GM11168 (cell line): ENCODE results near the gene DMRTC1B.
"Not testable (repeated sequence)": the region's sequence is repeated elsewhere in the genome, so short reads cannot be mapped to it uniquely, and the experiment has no call there.

ENCODE experiments used
- in situ Hi-C: fragments of 300-500 bp; cut with MboI; formaldehyde crosslinking; loops from one replicate; pipeline ENCODE4 v1.12.0; 2022; ENCODE audit warnings: low sequenced_read_pairs; ENCODE audit not compliant: unreplicated experiment

DMRTC1B gene

GRCh38 chrX:72776653-72777466, at the start of gene DMRTC1B:
TSS of gene DMRTC1B (plus strand) at chrX:72776890. CDS start at chrX:72845136, 68,246 bp downstream.
- in situ Hi-C loops: not testable (repeated sequence)

DNA sequence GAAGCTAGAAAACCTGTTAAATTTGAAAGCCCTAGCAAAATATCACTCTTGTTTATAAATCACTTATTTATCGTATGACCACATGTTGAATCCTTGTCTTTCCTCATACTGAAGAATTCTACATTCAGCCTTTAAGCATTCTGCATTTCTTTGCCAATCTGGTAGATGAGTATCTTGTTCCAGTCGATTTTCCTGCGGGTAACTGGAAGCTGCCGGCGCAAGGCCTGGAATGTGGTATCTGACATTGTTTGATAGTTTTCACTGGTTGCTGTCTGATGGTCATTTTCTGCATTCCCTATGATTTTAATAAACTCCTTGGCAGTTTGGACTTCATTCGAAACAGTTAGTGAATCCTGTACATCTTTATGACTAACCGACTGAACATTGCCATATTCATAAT, 48.8 kb upstream of the DMRTC1B start:
- in situ Hi-C loops: no loop called here

DNA sequence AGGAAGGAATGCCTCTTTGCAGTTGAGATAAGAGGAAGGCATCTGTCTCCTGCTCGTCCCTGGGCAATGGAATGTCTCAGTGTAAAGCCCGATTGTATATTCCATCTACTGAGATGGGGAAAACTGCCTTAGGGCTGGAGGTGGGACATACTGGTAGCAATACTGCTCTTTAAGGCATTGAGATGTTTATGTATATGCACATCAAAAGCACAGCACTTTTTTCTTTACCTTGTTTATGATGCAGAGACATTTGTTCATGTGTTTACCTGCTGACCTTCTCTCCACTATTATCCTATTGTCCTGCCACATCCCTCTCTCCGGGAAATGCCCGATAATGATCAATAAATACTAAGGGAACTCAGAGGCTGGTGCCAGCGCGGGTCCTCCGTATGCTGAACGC, 43.1 kb upstream of the DMRTC1B start:
- in situ Hi-C loops: not testable (repeated sequence)

- in situ Hi-C loops: no loop called here
Observed at GRCh38 chrX:72735561-72735960, 41.1 kb upstream of the DMRTC1B start.

GRCh38 chrX:72745546-72745945, 31.1 kb upstream of the DMRTC1B start:
- in situ Hi-C loops: not testable (repeated sequence)

DNA sequence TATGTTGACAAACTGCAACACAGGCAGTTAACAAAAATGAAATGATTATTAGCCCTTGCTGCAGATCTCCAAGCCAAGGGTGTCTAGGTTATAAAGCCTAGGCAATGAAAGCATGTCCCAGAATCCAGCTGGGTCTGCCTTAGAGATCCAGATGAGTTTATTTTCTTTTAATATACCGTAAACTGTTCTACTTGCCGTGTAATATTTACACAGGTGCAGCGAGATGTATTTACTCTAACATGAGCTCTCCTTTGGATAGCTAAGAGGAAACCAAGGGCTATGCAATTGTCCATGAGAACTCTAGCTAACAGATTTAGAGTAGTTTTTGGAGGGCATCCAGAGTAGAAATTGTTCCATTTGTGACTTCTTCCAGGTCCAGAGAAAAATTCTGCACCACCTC, 28.1 kb upstream of the DMRTC1B start:
- in situ Hi-C loops: not testable (repeated sequence)

GRCh38 chrX:72760454-72760853, 16.2 kb upstream of the DMRTC1B start:
- in situ Hi-C loops: not testable (repeated sequence)

DNA sequence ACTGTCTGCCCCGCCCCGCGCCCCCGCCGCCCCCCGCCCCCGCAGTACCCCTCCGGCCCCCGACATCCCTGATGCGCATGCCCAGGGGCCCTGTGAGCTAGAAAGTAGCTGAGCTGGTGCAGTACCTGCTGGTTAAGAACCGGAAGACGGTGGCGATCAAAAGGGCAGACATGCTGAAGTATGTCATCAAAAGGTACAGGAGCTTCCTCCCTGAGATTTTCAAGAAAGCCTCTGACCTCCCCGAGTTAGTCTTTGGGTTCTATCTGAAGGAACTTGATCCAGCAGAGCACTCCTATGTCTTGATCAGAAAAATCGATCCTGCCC, 739 bp downstream of the DMRTC1B start:
- in situ Hi-C loops: not testable (repeated sequence)

DNA sequence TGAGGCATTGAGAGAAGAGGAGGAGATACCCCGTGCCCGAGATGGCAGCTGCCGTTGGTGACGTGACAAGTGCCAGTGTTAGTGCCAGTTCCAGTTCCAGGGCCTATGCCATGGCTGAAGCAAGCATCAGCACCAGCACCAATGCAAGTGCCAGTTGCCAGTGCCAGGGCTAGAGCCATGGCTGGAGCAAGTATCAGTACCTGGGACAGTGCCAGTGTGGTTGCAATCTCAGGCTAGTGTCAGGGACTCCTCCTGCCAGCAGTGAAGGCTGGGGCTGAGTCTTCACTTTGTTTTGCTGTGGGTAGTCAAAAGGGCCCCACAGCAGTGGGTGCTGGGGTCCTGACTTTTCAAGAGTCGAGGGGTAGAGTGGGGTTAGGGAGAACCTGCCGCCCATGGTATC, 1.5 kb downstream of the DMRTC1B start:
- in situ Hi-C loops: not testable (repeated sequence)

- in situ Hi-C loops: not testable (repeated sequence)
Observed at GRCh38 chrX:72782560-72782959, 5.9 kb downstream of the DMRTC1B start, which contains the start of gene FAM236B. TSS of gene FAM236B (minus strand) at chrX:72782660. CDS start at chrX:72782560, 100 bp downstream.

DNA sequence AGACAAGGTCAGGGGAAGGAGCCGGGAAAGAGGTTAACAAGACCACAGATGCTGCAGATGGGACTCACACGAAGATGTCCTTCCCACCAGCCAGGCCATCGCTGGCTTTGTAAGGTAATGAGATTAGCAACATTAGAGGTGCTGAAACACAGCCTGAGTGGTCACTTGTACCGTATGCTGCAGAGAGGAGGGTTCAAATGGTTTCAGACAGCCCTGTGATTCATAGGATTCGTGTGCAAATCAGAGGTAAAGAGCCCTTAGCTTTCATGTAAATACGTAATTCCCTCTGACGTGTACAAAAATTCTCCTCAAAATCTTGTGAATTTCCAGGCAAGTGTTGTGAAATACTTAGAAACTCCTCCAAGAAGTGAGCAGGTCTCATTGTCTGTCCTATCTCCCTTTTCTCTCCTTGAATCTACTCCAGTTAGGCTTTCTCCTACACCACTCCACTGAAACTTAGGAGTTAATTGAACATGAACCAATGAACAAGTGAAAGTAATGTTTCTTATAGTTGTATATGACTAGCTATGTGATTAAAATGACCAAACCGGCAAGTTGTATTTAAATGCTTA, 6.8 kb downstream of the DMRTC1B start:
- in situ Hi-C loops: not testable (repeated sequence)

GRCh38 chrX:72783964-72784363, 7.3 kb downstream of the DMRTC1B start:
- in situ Hi-C loops: not testable (repeated sequence)

DNA sequence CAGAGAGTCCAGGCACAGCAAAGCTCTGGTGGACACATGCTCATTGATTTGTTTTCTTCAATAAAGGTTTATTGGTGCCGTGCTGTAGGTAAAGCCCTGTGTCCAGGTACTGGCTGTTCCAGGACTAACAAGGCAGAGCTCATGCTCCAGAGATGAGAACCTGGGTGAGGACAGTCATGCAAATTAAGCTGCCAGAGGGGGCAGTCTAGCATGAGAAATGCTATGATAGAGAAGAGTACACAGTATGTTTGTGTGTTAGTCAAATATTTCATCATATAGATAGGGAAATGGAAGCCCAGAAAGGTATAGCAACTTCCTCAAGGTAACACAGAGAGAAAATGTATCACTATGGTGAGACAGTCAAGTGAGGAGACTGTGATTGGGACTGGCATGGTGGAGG, 11.5 kb downstream of the DMRTC1B start:
- in situ Hi-C loops: not testable (repeated sequence)

- in situ Hi-C loops: not testable (repeated sequence)
Observed at GRCh38 chrX:72790390-72790789, 13.7 kb downstream of the DMRTC1B start.

- in situ Hi-C loops: not testable (repeated sequence)
Observed at GRCh38 chrX:72808110-72808509, 31.4 kb downstream of the DMRTC1B start, which contains the start of gene FAM236D. TSS of gene FAM236D (minus strand) at chrX:72808210. CDS start at chrX:72808110, 100 bp downstream.

GRCh38 chrX:72830701-72831100, 54.0 kb downstream of the DMRTC1B start:
- in situ Hi-C loops: not testable (repeated sequence)

DNA sequence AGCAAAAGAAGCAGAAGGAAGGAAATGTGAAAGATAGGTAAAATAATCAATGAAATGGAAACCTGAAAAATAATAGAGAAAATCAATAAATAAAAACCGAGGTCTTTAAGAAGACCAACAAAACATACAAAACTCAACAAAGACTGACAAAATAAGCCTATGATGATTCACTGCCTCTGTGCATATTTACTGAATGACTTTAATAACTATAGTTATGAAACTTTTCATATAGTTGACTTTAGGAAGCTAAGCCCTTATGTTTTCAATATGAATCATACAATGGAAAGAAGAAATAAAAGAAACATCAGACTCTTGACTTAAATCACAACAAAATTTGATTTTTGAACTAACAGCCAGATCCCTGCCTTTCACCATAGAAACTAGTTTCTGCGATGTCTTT, 60.8 kb downstream of the DMRTC1B start:
- in situ Hi-C loops: not testable (repeated sequence)

DNA sequence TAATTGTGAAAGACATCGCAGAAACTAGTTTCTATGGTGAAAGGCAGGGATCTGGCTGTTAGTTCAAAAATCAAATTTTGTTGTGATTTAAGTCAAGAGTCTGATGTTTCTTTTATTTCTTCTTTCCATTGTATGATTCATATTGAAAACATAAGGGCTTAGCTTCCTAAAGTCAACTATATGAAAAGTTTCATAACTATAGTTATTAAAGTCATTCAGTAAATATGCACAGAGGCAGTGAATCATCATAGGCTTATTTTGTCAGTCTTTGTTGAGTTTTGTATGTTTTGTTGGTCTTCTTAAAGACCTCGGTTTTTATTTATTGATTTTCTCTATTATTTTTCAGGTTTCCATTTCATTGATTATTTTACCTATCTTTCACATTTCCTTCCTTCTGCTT, 106.2 kb downstream of the DMRTC1B start:
- in situ Hi-C loops: not testable (repeated sequence)

DNA sequence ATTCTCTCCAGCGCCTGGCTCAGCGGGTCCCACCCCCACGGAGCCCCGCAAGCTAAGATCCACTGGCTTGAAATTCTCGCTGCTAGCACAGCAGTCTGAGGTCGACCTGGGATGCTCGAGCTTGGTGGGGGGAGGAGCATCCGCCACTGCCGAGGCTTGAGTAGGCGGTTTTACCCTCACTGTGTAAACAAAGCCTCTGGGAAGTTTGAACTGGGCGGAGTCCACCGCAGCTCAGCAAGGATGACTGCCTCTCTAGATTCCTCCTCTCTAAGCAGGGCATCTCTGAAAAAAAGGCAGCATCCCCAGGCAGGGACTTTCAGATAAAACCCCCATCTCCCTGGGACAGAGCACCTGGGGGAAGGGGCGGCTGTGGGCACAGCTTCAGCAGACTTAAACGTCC, 113.0 kb downstream of the DMRTC1B start:
- in situ Hi-C loops: not testable (repeated sequence)
